HepG2 (cell line): ENCODE measurements around the gene C16orf87. TPM values are rescaled to one million over a fixed set of nuclear protein-coding genes. Genes with fewer than 3 reads are reported as not detected.

ENCODE experiments used
- AGO2 ChIP-seq: fragments of 200-400 bp; formaldehyde crosslinking; optimal IDR thresholded peaks from 2 replicates; pipeline ENCODE3; 2017; ENCODE audit warnings: mild to moderate bottlenecking, low read depth, low read length, moderate library complexity
- CENPT ChIP-seq: sonication (generic); formaldehyde crosslinking; IDR thresholded peaks from 2 replicates; pipeline ENCODE4 v1.8.0; 2022; ENCODE audit warnings: low read depth, mild to moderate bottlenecking, moderate library complexity, missing genetic modification reagents
- CSRNP2 ChIP-seq: sonication (generic); formaldehyde crosslinking; conservative IDR thresholded peaks from 2 replicates; pipeline ENCODE4 v1.8.0; 2022; ENCODE audit warnings: low read depth, missing genetic modification reagents
- DNMT3B ChIP-seq: conservative IDR thresholded peaks from 2 replicates; pipeline ENCODE4 v1.6.1; 2016; ENCODE audit warnings: missing biosample characterization, control low read depth
- GFI1 ChIP-seq: sonication (generic); formaldehyde crosslinking; IDR thresholded peaks from 2 replicates; pipeline ENCODE4 v1.5.0; 2020; ENCODE audit warnings: missing genetic modification reagents, mild to moderate bottlenecking, borderline replicate concordance
- JUNB ChIP-seq: sonication (generic); formaldehyde crosslinking; IDR thresholded peaks from 2 replicates; pipeline ENCODE4 v1.8.0; 2022; ENCODE audit warnings: missing genetic modification reagents, mild to moderate bottlenecking, borderline replicate concordance
- KDM4B ChIP-seq: sonication (generic); formaldehyde crosslinking; IDR thresholded peaks from 2 replicates; pipeline ENCODE4 v1.4.0; 2020; ENCODE audit warnings: missing genetic modification reagents
- KLF16 ChIP-seq, 2 experiments: sonication (generic) in 1 of 2; formaldehyde crosslinking in 1 of 2; IDR thresholded peaks; 2 replicates each; pipeline versions ENCODE4 v1.6.1 to v1.8.0; 2016 to 2023; ENCODE audit warnings: missing genetic modification reagents in 2 of 2, missing compliant biosample characterization in 1 of 2
- MYPOP ChIP-seq: sonication (generic); formaldehyde crosslinking; IDR thresholded peaks from 2 replicates; pipeline ENCODE4 v1.8.1; 2023; ENCODE audit warnings: mild to moderate bottlenecking, moderate library complexity, missing genetic modification reagents
- NFIB ChIP-seq: sonication (generic); formaldehyde crosslinking; IDR thresholded peaks from 2 replicates; pipeline ENCODE4 v1.9.0; 2021; ENCODE audit warnings: missing genetic modification reagents, mild to moderate bottlenecking, borderline replicate concordance
- ONECUT2 ChIP-seq: sonication (generic); formaldehyde crosslinking; IDR thresholded peaks from 2 replicates; pipeline ENCODE4 v1.4.0; 2020; ENCODE audit warnings: missing genetic modification reagents
- PRDM15 ChIP-seq: sonication (generic); formaldehyde crosslinking; IDR thresholded peaks from 2 replicates; pipeline ENCODE4 v1.4.0; 2020; ENCODE audit warnings: missing genetic modification reagents
- RBM39 ChIP-seq: fragments of 200-400 bp; formaldehyde crosslinking; IDR thresholded peaks from one replicate; pipeline ENCODE4 v1.6.1; 2018; ENCODE audit warnings: antibody characterized with exemption, mild to moderate bottlenecking, low read depth, low read length; ENCODE audit not compliant: poor library complexity, severe bottlenecking
- SP1 ChIP-seq, 2 experiments: fragments of 450-650 bp in 1 of 2; sonication (generic) in 1 of 2; formaldehyde crosslinking in 1 of 2; IDR thresholded peaks; 2 replicates each; pipeline versions ENCODE4 v1.4.0 to v1.6.1; 2016 to 2020; ENCODE audit warnings: missing genetic modification reagents in 1 of 2
- ZBTB21 ChIP-seq: sonication (generic); formaldehyde crosslinking; IDR thresholded peaks from 2 replicates; pipeline ENCODE4 v1.4.0; 2020; ENCODE audit warnings: missing genetic modification reagents
- ZBTB37 ChIP-seq: sonication (generic); formaldehyde crosslinking; IDR thresholded peaks from 2 replicates; pipeline ENCODE4 v1.4.0; 2020; ENCODE audit warnings: mild to moderate bottlenecking, missing genetic modification reagents
- ZBTB42 ChIP-seq: sonication (generic); formaldehyde crosslinking; IDR thresholded peaks from 2 replicates; pipeline ENCODE4 v1.5.0; 2020; ENCODE audit warnings: mild to moderate bottlenecking, missing genetic modification reagents
- ZNF232 ChIP-seq: sonication (generic); formaldehyde crosslinking; IDR thresholded peaks from 2 replicates; pipeline ENCODE4 v1.4.0; 2020; ENCODE audit warnings: missing genetic modification reagents, borderline replicate concordance
- ZNF253 ChIP-seq: sonication (generic); formaldehyde crosslinking; IDR thresholded peaks from 2 replicates; pipeline ENCODE4 v1.8.0; 2022; ENCODE audit warnings: mild to moderate bottlenecking, missing genetic modification reagents, borderline replicate concordance
- ZNF33B ChIP-seq: sonication (generic); formaldehyde crosslinking; IDR thresholded peaks from 2 replicates; pipeline ENCODE4 v1.5.1; 2020; ENCODE audit warnings: mild to moderate bottlenecking, missing genetic modification reagents
- ZNF460 ChIP-seq: sonication (generic); formaldehyde crosslinking; IDR thresholded peaks from 2 replicates; pipeline ENCODE4 v1.5.1; 2020; ENCODE audit warnings: missing genetic modification reagents, mild to moderate bottlenecking, borderline replicate concordance
- ZNF768 ChIP-seq: sonication (generic); formaldehyde crosslinking; IDR thresholded peaks from 2 replicates; pipeline ENCODE4 v1.4.0; 2020; ENCODE audit warnings: missing genetic modification reagents
- polyA plus RNA-seq, 8 experiments: library from polyadenylated mRNA; depleted of rRNA in 3 of 8; stranded (reverse) in 7 of 8; unstranded in 1 of 8; fragments of >200 nt; fragmentation: Illumina TruSeq in 4 of 8; extraction: Trizol in 4 of 8; gene quantifications; 2 replicates each; pipeline versions ENCODE4 v1.2.1 to v1.2.3, GENCODE V29; 2011 to 2016; ENCODE audit warnings: low read depth in 4 of 8, missing spikeins in 1 of 8, mixed read lengths in 1 of 8; ENCODE audit not compliant: insufficient read depth in 1 of 8
- total RNA-seq, 5 experiments: library from RNA; depleted of rRNA; stranded (reverse); fragments of >200 nt; fragmentation: Illumina TruSeq; extraction: Trizol; gene quantifications; 2 replicates each; pipeline ENCODE4 v1.2.3, GENCODE V29; 2016; ENCODE audit warnings: low read depth in 1 of 5

Gene C16orf87
- total and polyA plus RNA-seq, 2 of the 13 experiments (the other 11 are each of a cell fraction or from before 2014, with no cell fraction given), result 8.6 to 19.5 TPM

GRCh38 chr16:46832757-46833459 is 1.9 kb upstream of the C16orf87 start (continued):
- TF ChIP-seq ZNF33B (CRISPR knock-in tag) (no peak), ZNF232 (CRISPR knock-in tag) (no peak), KLF16 (CRISPR knock-in tag; IDR thresholded peaks at IDR 0.05) (0 out of 4 replicates have a peak, but pooled peaks of 1 of the 2 experiments have one; percentile 17), CSRNP2 (no peak), ZNF253 (no peak), ZNF768 (CRISPR knock-in tag) (0 out of 2 replicates have a peak, but pooled peaks have one; percentile 23), ZBTB37 (CRISPR knock-in tag) (no peak), KDM4B (CRISPR knock-in tag) (no peak), ZNF460 (CRISPR knock-in tag) (no peak), MYPOP (CRISPR knock-in tag) (no peak), AGO2 (no peak), GFI1 (CRISPR knock-in tag) (0 out of 2 replicates have a peak, but pooled peaks have one; percentile 60), JUNB (no peak), NFIB (CRISPR knock-in tag) (no peak), SP1 (IDR thresholded peaks at IDR 0.05) (no peak), SP1 (CRISPR knock-in tag; IDR thresholded peaks at IDR 0.05) (no peak), DNMT3B (CRISPR knock-in tag) (no peak), PRDM15 (CRISPR knock-in tag) (no peak), CENPT (CRISPR knock-in tag) (no peak), ZBTB42 (CRISPR knock-in tag) (no peak), RBM39 (no peak), ZBTB21 (no peak), ONECUT2 (CRISPR knock-in tag) (no peak)
